Stimulated activated CD8-positive, alpha-beta memory T cell treated with anti-CD3 and anti-CD28 coated beads, Interleukin-7, amount 100 ng/mL, for 48 hours (primary cell): ENCODE results near the gene COPS3.
"Not testable (repeated sequence)": the region's sequence is repeated elsewhere in the genome, so short reads cannot be mapped to it uniquely, and the experiment has no call there.

Experiments used
- DNase-seq, 2 donors: peaks; one replicate each; pipeline ENCODE4 v3.0.0-alpha.2; 2020; ENCODE audit warnings: low read depth in 1 of 2; ENCODE audit errors: extremely low read depth in 1 of 2

COPS3 gene

DNA sequence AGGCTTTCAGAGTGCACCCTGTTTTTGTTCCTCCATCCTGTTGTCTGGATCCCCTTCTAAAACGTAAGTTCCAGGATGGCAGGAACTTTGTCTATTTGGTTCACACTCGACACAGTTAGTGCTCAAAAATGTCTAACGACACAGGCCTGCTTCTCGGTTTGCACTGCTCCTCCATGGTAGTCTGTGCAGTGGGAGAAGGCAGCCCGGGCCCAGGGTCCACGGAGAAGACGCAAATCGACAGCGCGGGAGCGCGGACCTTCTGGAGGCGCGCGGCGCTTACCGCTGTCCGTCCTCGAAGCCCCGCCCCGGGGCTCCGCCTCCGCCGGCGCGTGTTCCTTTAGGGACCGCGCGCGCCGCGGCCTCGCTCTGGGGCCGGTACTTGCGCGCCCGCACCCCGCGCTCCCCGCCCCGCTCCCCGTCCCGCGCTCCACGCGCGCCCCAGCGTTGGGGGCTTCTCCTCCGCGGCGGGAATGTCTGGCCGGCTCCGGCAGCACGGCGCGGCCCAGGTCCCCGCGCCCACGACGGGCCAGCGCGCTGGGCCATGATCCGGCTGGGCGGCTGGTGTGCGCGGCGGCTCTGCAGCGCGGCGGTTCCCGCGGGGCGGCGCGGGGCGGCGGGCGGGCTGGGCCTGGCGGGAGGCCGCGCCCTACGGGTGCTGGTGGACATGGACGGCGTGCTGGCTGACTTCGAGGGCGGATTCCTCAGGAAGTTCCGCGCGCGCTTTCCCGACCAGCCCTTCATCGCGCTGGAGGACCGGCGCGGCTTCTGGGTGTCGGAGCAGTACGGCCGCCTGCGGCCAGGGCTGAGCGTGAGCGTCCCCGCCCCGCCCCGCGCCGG lies 22.2 kb upstream of the COPS3 start, which contains the start of gene NT5M:
Gene NT5M, plus strand, starts transcription at position 364 of the 837 bp plus-strand sequence. Its CDS starts 178 bp downstream, at position 542.
- peak; percentile 59 to 60 for DNase-seq

DNA sequence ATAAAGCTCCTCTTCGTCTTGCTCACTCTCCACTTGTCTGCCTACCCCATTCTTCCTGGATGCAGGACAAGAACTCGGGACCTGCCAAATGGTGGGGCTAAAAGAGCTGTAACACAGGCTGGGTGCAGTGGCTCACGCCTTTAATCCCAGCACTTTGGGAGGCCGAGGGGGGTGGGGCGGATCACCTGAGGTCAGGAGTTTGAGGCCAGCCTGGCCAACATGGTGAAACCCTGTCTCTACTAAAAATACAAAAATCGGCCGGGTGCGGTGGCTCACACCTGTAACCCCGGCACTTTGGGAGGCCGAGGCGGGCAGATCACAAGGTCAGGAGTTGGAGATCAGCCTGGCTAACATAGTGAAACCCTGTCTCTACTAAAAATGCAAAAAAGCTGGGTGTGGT lies 20.6 kb upstream of the COPS3 start:
- not testable (repeated sequence) for DNase-seq

DNA sequence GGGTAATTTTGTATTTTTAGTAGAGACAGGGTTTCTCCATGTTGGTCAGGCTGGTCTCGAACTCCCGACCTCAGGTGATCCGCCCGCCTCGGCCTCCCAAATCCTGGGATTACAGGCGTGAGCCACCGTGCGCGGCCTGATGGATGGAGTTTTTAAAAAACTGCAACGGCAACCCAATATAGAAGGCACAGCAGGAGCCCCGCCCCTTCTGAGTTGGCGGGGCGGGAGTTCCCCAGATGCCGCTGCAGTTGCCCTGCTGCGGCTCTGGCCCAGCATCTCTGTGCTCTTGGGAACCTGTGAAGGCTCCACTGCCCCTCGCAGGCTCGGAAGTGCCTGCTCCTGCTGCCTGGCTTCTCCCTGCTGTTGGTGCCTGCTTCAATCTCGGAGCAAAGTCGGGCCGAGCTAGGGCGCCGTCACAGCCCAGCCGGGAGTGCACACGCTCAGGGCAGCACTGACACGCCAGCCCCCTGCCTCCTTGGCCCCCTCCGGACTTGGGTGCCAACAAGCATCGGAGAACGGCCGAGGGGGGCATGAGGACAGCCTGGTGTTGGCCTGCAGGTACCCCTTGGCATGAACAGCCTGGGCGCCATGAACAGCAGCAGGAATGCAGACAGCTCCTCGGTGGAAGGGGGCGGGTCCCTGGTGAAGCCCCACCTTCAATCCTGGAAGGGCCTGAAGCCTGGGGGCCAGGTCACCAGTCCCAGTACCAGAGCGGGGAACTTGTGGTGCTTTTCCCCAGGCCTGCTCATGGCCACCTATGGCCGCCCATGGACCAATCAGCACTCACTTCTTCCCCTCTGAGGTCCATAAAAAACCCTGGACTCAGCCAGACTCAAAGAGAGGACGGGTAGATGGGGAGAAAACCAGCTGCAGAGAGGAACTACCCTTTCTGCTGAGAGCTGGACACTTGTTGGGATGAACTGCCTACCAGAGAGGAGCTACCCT lies 19.9 kb upstream of the COPS3 start:
- DNase-seq = peak in 1 of 2 donors; percentile 35

DNA sequence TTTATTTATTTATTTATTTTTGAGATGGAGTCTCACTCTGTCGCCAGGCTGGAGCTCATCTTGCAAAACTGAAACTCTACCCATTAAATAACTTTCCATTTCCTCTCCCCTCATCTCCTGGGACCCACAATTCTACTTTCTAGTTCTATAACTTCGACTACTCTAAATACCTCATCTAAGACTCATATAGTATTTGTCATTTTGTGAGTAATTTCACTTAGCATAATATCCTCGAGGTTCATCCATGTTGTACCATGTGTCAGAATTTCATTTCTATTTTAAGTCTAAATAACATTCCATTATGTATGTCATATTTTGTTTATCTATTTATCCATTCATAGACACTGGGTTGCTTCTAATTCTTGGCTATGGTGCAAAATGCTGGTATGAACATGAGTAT lies 17.1 kb upstream of the COPS3 start:
- DNase-seq = no peak

DNA sequence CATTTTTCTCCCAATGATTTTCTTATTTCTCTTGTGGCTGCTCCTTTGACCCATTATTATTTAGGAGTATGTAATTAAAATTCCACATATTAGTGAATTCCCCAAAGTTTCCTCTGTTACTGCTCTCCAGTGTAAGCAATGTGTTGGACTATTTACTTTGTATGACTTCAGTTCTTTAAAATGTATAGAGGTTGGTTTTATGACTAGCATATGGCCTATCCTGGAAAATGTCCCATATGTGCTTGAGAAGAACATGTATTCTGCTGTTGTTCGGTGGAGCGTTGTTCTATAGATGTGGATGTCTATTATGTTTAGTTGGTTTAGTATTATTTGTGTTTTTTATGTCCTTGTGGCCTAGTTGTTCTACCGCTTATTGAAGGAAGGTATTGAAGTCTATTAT lies 16.2 kb upstream of the COPS3 start:
- DNase-seq = no peak

DNA sequence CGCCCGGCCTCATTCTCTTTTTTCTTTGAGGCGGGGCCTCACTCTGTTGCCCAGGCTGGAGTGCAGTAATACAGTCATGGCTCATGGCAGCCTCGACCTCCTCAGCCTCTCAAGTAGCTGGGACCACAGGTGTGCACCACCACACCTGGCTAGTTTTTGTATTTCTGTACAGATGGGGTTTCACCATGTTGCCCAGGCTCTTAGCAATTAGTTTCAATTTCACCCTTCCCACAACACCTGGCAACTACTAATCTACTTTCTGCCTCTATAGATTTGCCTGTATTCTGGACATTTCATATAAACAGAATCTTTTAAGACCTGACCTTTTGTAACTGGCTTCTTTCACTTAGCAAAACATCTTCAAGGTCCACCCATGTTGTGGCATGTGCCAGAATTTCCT lies 14.1 kb upstream of the COPS3 start:
- no peak for DNase-seq

DNA sequence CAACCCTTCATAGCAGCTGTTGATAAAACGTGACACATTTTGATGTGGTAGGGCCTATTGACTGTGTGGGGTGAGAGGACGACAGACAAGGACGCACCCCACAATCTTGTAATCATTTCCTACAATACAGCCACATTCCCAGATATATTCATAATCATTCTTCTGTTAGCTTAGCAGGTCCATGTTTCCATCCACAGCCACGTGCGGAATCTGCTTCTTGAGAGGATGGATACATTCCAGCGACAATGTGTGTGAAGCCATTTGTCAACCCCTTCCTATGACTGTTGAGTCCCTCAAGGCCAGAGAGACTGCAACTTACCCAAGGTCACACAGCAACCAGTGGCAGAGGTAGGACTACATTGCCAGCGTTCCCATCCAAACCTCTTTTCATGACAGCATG lies 8.7 kb upstream of the COPS3 start:
- no peak for DNase-seq

DNA sequence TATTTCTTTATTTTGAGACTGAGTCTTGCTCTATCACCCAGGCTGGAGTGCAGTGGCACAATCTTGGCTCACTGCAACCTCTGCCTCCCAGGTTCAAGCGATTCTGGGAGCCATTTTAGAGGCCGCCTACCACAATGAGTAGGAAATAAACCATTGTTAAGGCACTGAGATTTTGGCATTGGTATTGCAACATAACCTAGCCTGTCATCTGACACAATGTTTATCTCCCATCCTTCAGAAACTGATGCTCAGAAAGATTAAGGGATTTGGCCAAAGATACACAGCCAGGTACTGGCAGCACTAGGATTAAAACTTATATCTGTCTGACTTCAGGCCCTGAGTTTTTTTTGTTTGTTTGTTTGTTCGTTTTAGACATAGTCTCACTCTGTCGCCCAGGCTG lies 8.0 kb upstream of the COPS3 start:
- no peak for DNase-seq

DNA sequence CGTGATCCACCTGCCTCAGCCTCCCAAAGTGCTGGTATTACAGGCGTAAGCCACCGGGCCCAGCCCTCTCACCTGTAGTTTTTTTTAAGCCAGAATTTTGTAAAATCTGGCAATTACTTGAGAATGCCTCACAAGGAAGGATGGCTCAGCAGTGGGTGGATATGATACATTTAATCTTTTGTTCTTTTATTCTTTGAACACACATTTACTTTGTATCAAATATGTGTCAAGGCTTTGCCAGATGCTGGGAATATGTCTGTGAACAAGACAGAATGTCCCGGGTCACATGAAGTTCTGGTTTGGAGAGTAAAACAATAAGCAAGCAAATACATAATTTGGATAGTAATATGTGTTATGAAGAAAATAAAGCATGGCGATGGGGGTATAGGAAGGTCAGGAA lies 4.9 kb upstream of the COPS3 start:
- DNase-seq = no peak

DNA sequence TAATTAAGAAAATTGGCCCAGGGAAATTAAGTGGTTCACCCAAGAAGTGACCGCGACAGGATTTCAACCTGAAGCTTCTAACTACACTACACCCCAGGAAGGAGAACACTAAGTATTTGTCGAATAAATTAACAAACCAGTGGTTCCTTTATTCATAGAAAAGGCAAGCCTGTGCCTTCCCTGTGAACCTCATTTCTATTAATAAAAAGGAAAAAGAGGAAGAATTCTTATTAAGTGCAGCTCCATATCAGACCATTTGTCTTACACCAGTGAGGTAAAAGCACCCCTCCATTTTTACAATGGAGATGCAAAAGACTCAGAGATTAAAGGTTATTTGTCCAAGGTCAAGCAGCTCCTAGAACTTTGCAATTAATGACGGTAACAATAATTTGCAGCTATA lies 1.7 kb downstream of the COPS3 start:
- DNase-seq = no peak

DNA sequence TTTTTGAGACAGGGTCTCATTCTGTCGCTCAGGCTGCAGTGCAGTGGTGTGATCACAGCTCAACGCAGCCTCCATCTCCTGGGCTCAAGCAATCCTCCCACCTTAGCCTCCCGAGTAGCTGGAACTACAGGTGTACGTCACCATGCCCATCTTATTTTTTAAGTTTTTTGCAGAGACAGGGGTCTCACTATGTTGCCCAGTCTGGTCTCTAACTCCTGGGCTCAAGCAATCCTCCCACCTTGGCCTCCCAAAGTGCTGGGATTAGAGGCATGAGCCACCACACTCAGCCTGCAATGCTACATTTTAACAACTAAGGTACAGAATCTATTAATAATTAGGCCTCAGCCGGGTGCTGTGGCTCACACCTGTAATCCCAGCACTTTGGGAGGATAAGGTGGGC lies 3.6 kb downstream of the COPS3 start:
- not testable (repeated sequence) for DNase-seq

DNA sequence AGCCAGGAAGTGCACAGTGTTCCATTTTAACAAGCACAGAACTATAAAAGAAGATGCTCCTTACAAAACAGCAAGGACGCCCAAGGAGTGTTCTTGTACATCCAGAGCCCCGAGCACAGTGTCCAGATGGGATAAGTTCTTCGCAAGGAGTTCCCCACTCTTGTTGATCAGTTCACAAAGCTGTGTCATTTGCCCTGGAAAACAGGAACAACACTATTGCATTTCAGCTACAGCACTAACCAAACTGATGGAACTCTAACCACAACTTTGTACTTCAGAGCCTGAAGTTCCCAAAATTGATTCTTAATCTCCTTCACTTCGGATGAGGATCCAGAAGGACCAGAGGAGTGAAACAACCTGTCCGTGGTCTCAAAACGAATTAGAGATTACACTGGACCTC lies 5.1 kb downstream of the COPS3 start:
- no peak for DNase-seq

DNA sequence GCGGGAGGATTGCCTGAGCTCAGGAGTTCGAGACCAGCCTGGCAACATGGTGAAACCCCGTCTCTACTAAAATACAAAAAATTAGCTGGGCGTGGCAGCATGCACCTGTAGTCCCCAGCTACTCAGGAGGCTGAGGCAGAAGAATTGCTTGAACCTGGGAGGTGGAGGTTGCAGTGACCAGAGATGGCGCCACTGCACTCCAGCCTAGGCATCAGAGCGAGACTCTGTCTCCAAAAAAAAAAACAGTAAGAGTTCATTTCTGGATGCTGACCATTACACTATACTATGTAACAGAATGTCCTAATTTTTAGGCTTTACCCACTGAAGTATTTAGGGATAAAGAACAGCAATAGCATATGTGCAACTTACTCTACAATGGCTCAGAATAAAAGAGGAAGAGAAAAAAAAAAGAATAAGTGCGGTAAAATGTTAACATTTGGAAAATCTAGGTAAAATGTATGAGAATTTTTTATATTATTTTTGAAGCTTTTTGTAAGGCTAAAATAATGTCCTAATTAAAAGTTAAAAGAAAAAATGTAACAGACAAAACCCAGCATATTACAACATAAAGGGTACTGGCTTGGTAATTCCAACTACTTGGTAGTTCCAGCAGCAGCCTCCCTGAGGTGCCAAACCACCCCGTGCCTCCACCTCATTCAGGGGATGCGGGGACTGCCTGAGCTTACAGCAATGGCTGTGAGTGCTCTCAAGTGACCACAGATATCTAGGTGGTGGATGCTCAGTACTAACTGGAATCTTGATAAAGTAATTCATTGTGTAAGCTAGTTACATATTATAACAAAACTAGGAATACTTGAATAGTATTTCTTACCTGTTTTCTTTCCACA lies 10.9 kb downstream of the COPS3 start:
- DNase-seq = no peak

DNA sequence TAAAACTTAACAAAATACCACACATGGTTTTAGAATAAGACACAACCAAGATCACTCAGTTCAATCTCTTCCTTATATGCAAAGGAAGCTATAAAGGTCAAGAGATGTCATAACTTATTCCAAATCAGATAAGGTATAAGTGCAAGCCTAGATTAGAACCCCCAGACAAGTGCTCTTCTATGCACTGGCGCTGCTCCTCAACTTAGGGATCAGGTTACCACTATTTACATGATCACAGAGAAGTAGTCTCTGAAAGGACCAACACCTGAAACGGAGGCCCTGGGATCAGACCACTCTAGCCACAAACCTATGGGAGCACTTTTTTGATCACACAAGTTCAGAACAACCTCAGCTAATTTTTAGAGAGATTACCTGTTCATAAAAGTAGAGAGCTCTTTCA lies 16.6 kb downstream of the COPS3 start:
- DNase-seq = no peak

DNA sequence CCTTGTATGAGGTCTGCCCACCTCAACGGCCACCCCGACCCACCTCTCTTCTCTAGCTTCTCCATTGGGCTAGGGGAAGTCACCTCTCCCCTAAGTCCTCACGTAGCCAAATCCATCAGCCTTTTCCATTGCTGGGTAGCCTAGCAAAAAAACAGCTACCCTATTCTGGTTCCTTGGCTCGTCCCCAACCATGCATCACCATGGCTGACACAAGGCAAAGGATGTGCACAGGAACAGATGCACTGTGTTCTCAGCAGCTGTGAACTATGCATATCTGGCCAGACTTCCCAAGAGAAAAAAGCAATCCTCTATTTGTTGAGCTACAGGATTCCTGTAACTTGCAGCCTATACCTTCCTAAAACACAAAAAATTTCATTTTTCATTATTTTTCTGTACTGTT lies 22.0 kb downstream of the COPS3 start:
- no peak for DNase-seq

DNA sequence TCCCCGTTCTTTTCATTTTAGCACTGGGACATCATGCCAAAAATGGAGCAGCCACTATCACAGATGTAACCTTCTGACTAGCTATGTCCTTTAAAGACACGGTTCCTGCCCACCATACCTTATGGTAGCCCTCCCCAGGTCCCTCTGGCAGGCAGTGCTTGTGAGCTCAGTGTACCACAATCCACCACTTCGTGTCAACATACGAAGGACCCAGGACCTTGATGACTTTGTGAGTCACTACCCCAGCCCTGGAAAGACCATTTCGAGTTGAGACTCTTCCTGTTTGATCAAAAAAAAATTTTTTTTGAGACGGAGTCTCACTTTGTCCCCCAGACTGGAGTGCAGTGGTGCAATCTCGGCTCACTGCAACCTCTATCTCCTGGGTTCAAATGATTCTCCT lies 23.0 kb downstream of the COPS3 start:
- DNase-seq = no peak

DNA sequence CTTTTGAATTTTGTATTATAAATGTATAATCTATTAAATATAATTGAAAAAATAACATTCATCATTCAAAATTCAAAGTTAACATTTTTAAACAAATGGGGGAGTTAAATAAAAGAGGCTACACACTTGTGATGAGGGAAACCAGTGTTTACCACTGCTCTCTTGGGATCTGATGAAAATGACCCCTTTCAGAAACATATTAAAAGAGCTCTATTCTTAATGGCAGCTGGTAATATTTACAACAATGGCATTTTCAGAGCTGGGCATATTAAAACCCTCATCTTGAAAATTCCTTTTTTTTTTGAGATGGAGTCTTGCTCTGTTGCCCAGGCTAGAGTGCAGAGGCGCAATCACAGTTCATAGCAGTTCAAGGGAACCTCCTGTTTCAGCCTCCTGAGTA lies 24.7 kb downstream of the COPS3 start:
- DNase-seq = no peak

DNA sequence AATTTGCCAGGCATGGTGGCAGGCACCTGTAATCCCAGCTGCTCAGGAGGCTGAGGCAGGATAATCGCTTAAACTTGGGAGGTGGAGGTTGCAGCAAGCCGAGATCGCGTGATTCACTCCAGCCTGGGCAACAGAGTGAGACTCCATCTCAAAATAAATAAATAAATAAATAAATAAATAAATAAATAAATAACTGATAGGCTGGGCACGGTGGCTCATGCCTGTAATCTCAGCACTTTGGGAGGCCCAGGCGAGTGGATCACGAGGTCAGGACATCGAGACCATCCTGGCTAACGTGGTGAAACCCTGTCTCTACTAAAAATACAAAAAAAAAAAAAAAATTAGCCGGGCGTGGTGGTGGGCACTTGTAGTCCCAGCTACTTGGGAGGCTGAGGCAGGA lies 25.4 kb downstream of the COPS3 start:
- DNase-seq = not testable (repeated sequence)

DNA sequence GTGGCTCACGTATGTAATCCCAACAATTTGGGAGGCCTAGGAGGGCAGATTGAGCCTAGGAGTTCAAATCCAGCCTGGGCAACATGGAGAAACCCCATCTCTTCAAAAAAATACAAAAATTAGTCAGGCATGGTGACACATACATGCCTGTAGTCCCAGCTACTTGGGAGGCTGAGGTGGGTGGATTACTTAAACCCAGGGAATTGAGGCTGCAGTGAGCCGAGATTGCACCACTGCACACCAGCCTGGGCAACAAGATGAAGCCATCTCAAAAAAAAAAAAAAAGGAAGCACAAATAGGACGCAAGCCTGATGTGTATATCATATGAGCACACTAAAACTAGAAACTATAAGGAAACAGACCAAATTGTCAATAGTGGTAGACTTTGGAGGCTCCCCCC lies 27.0 kb downstream of the COPS3 start:
- no peak for DNase-seq

DNA sequence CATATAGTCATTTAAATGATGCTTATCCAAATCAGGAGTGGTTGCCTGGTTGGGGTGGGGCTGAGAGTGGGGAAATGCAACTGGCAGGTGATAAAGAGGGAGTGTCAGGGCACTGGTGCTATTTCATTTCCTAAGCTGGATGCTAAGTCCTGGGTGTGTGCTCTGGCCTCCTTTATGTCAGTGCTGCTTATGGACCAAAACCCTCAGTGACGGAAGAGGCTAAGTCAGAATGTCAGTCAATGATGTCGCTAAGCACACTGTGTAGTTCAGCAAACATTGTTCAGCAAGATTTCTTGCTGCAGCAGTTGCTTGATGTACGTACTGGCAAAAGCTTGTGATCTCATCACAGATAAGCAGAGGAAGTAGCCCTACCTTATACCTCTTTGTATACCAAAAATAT lies 27.6 kb downstream of the COPS3 start:
- DNase-seq = no peak

DNA sequence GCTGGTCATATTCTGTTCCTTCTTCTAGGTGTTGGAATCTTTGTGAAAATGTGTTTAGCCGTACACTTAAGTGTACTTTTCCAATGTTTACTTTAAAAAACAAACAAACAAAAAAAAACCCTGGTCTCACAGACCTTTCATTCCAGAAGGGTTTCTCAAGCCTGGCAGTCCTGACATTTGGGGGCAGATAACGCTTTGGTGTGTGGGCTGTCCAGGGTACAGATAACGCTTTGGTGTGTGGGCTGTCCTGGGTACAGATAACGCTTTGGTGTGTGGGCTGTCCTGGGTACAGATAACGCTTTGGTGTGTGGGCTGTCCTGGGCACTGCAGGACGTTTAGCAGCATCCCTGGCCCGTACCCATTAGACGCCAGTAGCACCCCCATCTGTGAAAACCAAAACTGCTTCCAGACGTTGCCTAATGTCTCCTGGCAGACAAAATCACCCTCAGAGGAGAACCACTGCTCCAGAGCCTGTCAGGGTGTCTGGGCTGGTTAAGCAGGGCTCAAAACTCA lies 28.8 kb downstream of the COPS3 start:
- DNase-seq = no peak
